BLaER1 treated with 17β-estradiol and CSF1 and Interleukin-3, amounts not matched to agents 10 nM and 100 nM (cell line): Measurements from ENCODE around the gene ASGR1.
A peak's percentile ranks its signal among the peaks of the same experiment; 100 is the strongest.
"Not testable (repeated sequence)": the region's sequence is repeated elsewhere in the genome, so short reads cannot be mapped to it uniquely, and the experiment has no call there.

Experiments used
- H3K27ac ChIP-seq, 11 experiments: shearing (Covaris generic); formaldehyde crosslinking; 2 replicates each; pipeline ENCODE4 v1.8.1; 2022
- H3K27me3 ChIP-seq, 11 experiments: shearing (Covaris generic); formaldehyde crosslinking; 2 replicates each; pipeline ENCODE4 v1.8.1; 2022
- H3K36me3 ChIP-seq, 11 experiments: shearing (Covaris generic); formaldehyde crosslinking; 2 replicates each; pipeline ENCODE4 v1.8.1; 2022
- H3K4me1 ChIP-seq, 10 experiments: shearing (Covaris generic); formaldehyde crosslinking; 2 replicates each; pipeline ENCODE4 v1.8.1; 2022
- H3K4me2 ChIP-seq, 11 experiments: shearing (Covaris generic); formaldehyde crosslinking; 2 replicates each; pipeline ENCODE4 v1.8.1; 2022
- H3K4me3 ChIP-seq, 10 experiments: shearing (Covaris generic); formaldehyde crosslinking; 2 replicates each; pipeline ENCODE4 v1.8.1; 2022
- H3K9ac ChIP-seq, 11 experiments: shearing (Covaris generic); formaldehyde crosslinking; 2 replicates each; pipeline ENCODE4 v1.8.1; 2022
- H3K9me3 ChIP-seq, 11 experiments: shearing (Covaris generic); formaldehyde crosslinking; replicated peaks in 1 of 11; 2 replicates each; pipeline ENCODE4 v1.8.1; 2022
- H4K20me1 ChIP-seq, 11 experiments: shearing (Covaris generic); formaldehyde crosslinking; 2 replicates each; pipeline ENCODE4 v1.8.1; 2022
- Cebpa-rat ChIP-seq, 11 experiments: shearing (Covaris generic); IDR thresholded peaks; 2 replicates each; pipeline ENCODE4 v1.8.1; 2022

Gene ASGR1

DNA sequence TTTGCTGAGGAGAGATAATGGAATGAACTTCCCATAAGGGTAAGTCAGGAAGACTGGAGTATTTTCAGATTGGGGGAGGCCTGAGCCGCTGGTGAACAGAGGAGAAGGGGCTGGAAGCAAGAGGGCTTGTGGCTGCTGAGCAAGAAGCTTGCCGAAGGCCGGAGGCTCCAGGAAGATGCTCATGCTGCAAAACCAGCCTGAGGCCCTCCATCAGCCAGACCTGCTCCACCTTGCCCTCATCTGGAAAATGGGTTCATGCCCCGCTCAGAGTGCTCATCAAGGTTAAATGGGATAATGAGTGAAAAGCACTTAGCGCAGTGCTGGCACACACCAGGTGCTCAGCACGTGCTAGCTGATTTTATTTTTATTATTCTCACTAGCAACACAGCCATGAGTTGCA lies 5.5 kb upstream of the ASGR1 start:
- Histone ChIP-seq H3K27ac (no peak overlapping the region), H4K20me1 (peaks cover 0 to 27% (median 0%) of the 10 kb centered on the region in 11 experiments; a peak in 3 of 22 replicates), H3K27me3 (no peaks in the 10 kb centered on the region), H3K4me2 (no peak overlapping the region), H3K4me1 (peaks cover 0 to 14% (median 3%) of the 10 kb centered on the region in 10 experiments; a peak in 7 of 20 replicates), H3K4me3 (no peak overlapping the region), H3K9me3 (no peaks in the 10 kb centered on the region), H3K9ac (no peak overlapping the region; a peak in 1 of 22 replicates), H3K36me3 (peaks cover 0 to 33% (median 11%) of the 10 kb centered on the region in 11 experiments; a peak in 11 of 22 replicates)
- TF ChIP-seq Cebpa-rat (IDR thresholded peaks at IDR 0.05), result no peak

GRCh38 chr17:7184091-7184488 lies 4.9 kb upstream of the ASGR1 start:
- Histone ChIP-seq H3K4me2 (peak overlapping the region in 1 of 11 experiments; percentile 35; a peak in 1 of 22 replicates), H3K9me3 (no peaks in the 10 kb centered on the region), H3K4me1 (peaks cover 0 to 14% (median 3%) of the 10 kb centered on the region in 10 experiments; a peak in 7 of 20 replicates), H3K36me3 (peaks cover 0 to 27% (median 11%) of the 10 kb centered on the region in 11 experiments; a peak in 9 of 22 replicates), H3K9ac (no peak overlapping the region; a peak in 1 of 22 replicates), H3K27ac (no peak overlapping the region), H3K27me3 (no peaks in the 10 kb centered on the region), H3K4me3 (no peak overlapping the region), H4K20me1 (peaks cover 0 to 27% (median 0%) of the 10 kb centered on the region in 11 experiments; a peak in 3 of 22 replicates)
- no peak for TF ChIP-seq Cebpa-rat (IDR thresholded peaks at IDR 0.05)

GRCh38 chr17:7183433-7184090 lies 4.4 kb upstream of the ASGR1 start:
- peak overlapping the region in 1 of 11 experiments; percentile 35; a peak in 1 of 22 replicates for H3K4me2 ChIP-seq
- H4K20me1 ChIP-seq, result peaks cover 0 to 27% (median 0%) of the 10 kb centered on the region in 11 experiments; a peak in 3 of 22 replicates
- H3K9ac ChIP-seq, result no peak overlapping the region; a peak in 1 of 22 replicates
- H3K4me1 ChIP-seq, result peaks cover 0 to 14% (median 3%) of the 10 kb centered on the region in 10 experiments; a peak in 7 of 20 replicates
- H3K36me3 ChIP-seq, result peaks cover 0 to 22% (median 11%) of the 10 kb centered on the region in 11 experiments; a peak in 9 of 22 replicates
- TF ChIP-seq Cebpa-rat (IDR thresholded peaks at IDR 0.05), result no peak
- H3K4me3 ChIP-seq, result no peak overlapping the region
- H3K27me3 ChIP-seq, result no peaks in the 10 kb centered on the region
- H3K9me3 ChIP-seq, result no peaks in the 10 kb centered on the region
- no peak overlapping the region for H3K27ac ChIP-seq

DNA sequence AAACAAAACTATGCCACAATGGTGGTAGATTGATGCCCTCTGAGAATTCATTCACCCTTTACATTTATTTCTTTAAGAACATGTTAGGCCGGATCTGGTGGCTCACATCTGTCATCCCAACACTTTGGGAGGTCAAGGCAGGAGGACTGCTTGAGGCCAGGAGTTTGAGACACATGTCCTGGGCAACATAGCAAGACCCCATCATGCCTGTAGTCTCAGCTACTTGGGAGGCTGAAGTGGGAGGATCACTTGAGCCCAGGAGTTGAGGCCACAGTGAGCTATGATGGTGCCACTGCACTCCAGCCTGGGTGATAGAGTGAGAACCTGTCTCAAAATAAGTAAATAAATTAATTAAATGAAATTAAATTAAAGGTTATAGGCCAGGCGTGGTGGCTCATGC lies 2.9 kb upstream of the ASGR1 start:
- not testable (repeated sequence) for H3K36me3 ChIP-seq, H3K4me2 ChIP-seq, H3K4me3 ChIP-seq, H3K9me3 ChIP-seq, H3K27ac ChIP-seq, H3K9ac ChIP-seq, H3K27me3 ChIP-seq
- Histone ChIP-seq H4K20me1 (peaks cover 0 to 19% (median 0%) of the 10 kb centered on the region in 11 experiments; a peak in 3 of 22 replicates), H3K4me1 (peaks cover 12 to 27% (median 15%) of the 10 kb centered on the region in 10 experiments)

GRCh38 chr17:7178973-7179316 lies 225 bp downstream of the ASGR1 start:
- Histone ChIP-seq H3K9me3 (no peaks in the 10 kb centered on the region), H3K9ac (no peak overlapping the region), H3K4me3 (no peak overlapping the region), H4K20me1 (0 out of 22 replicates have a peak, but pooled peaks cover 0 to 3% (median 0%) of the 10 kb centered on the region in 11 experiments), H3K27ac (no peak overlapping the region), H3K27me3 (peaks cover 0 to 6% (median 0%) of the 10 kb centered on the region in 11 experiments; a peak in 1 of 22 replicates), H3K36me3 (no peaks in the 10 kb centered on the region), H3K4me2 (no peak overlapping the region), H3K4me1 (peaks cover 24 to 34% (median 30%) of the 10 kb centered on the region in 10 experiments)
- no peak for TF ChIP-seq Cebpa-rat (IDR thresholded peaks at IDR 0.05)

DNA sequence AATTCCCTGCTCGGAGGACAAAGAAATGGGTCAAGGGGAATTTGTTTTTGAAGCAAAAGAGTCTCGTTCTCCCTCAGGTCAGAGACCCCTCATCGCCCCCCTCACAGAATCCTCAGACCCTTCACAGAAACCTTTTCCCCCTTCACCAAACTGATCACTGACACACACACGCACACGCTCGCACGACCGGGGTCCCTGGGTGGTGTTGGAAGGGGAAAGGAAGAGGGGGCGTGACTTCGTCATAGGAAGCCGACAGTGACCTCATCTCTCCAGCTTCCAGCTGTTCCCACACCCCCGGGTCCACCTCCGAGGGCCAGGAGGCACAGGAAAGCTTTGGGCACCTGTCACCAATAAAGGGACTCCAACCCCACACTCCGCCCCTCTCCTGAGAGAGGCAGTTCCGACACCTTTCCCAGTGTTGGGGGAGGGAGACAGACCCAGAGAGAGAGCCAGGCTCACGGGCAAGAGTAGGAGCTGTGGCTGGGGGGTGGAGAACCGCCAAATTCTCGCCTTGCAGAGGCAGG lies 1.2 kb downstream of the ASGR1 start:
- Histone ChIP-seq H4K20me1 (no peaks in the 10 kb centered on the region), H3K36me3 (no peaks in the 10 kb centered on the region; a peak in 1 of 22 replicates), H3K4me2 (peak overlapping the region; percentile 92 to 100 (median 98)), H3K4me1 (peaks cover 25 to 40% (median 35%) of the 10 kb centered on the region in 10 experiments), H3K27ac (peak overlapping the region in 9 of 11 experiments; percentile 2 to 53 (median 36); a peak in 12 of 22 replicates), H3K9ac (peak overlapping the region; percentile 52 to 78 (median 69)), H3K27me3 (peaks cover 0 to 6% (median 0%) of the 10 kb centered on the region in 11 experiments; a peak in 1 of 22 replicates), H3K4me3 (peak overlapping the region; percentile 46 to 69 (median 60)), H3K9me3 (0 out of 22 replicates have a peak, but pooled peaks cover 0 to 2% (median 0%) of the 10 kb centered on the region in 11 experiments)
- TF ChIP-seq Cebpa-rat (IDR thresholded peaks at IDR 0.05), result no peak

GRCh38 chr17:7177191-7177953 lies 1.8 kb downstream of the ASGR1 start:
- TF ChIP-seq Cebpa-rat (IDR thresholded peaks at IDR 0.05), result no peak
- no peaks in the 10 kb centered on the region for H4K20me1 ChIP-seq

DNA sequence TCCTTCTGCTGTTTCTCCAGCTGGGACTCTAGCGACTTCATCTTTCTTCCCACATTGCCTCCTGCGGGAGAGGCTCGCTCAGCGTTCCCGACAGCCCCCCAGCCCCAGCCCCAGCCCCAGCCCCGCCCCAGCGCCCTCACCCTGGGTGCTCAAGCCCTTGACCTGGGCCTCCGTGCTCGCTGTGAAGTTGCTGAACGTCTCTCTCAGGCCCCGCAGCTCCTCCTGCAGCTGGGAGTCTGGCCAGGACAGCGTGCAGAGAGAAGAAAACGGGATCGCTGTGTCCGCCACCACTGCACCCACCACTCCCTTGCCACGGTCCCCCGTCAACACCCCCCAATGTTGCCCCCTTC lies 2.4 kb downstream of the ASGR1 start:
- H3K9me3 ChIP-seq, result peaks cover 0 to 10% (median 0%) of the 10 kb centered on the region in 11 experiments; a peak in 1 of 22 replicates
- TF ChIP-seq Cebpa-rat (IDR thresholded peaks at IDR 0.05), result no peak
- H3K36me3 ChIP-seq, result no peaks in the 10 kb centered on the region; a peak in 1 of 22 replicates
- peaks cover 25 to 47% (median 35%) of the 10 kb centered on the region in 10 experiments for H3K4me1 ChIP-seq
- H3K27me3 ChIP-seq, result peaks cover 0 to 6% (median 0%) of the 10 kb centered on the region in 11 experiments; a peak in 1 of 22 replicates
- peak overlapping the region; percentile 46 to 69 (median 60); a peak in 16 of 20 replicates for H3K4me3 ChIP-seq
- peak overlapping the region in 10 of 11 experiments; percentile 52 to 78 (median 68); a peak in 13 of 22 replicates for H3K9ac ChIP-seq
- H3K4me2 ChIP-seq, result peak overlapping the region; percentile 92 to 100 (median 98)
- no peak overlapping the region for H3K27ac ChIP-seq
- no peaks in the 10 kb centered on the region for H4K20me1 ChIP-seq

More at GRCh38 chr17:7177191-7177953, 1.8 kb downstream of the ASGR1 start:
- Histone ChIP-seq H3K36me3 (no peaks in the 10 kb centered on the region; a peak in 1 of 22 replicates), H3K27me3 (peaks cover 0 to 6% (median 0%) of the 10 kb centered on the region in 11 experiments; a peak in 1 of 22 replicates), H3K27ac (peak overlapping the region in 9 of 11 experiments; percentile 2 to 53 (median 36); a peak in 11 of 22 replicates), H3K4me2 (peak overlapping the region; percentile 92 to 100 (median 98)), H3K9ac (peak overlapping the region; percentile 52 to 78 (median 69)), H3K4me3 (peak overlapping the region; percentile 46 to 69 (median 60)), H3K4me1 (peaks cover 25 to 43% (median 35%) of the 10 kb centered on the region in 10 experiments), H3K9me3 (peaks cover 0 to 8% (median 0%) of the 10 kb centered on the region in 11 experiments; a peak in 1 of 22 replicates)
